BE2C (cell line): ENCODE results near the gene COL21A1.

ENCODE experiments used
- DNase-seq: peaks from one replicate; pipeline ENCODE4 v3.0.0-alpha.2; 2020
- H3K27me3 ChIP-seq: fragments of 250-450 bp; sonication (Bioruptor Pico); 2 replicates; pipeline ENCODE4 v1.5.1; 2020; ENCODE audit warnings: mild to moderate bottlenecking
- H3K36me3 ChIP-seq: fragments of 250-450 bp; sonication (Bioruptor Pico); 2 replicates; pipeline ENCODE4 v1.5.1; 2020; ENCODE audit warnings: mild to moderate bottlenecking
- H3K4me1 ChIP-seq: fragments of 250-450 bp; sonication (Bioruptor Pico); 2 replicates; pipeline ENCODE4 v1.5.1; 2020
- H3K4me3 ChIP-seq: 2 replicates; pipeline ENCODE4 v1.5.1; 2011; ENCODE audit warnings: low read depth, low read length
- H3K9me3 ChIP-seq: fragments of 250-450 bp; sonication (Bioruptor Pico); 2 replicates; pipeline ENCODE4 v1.5.1; 2020
- CTCF ChIP-seq: IDR thresholded peaks from 2 replicates; pipeline ENCODE4 v1.5.1; 2012; ENCODE audit warnings: mild to moderate bottlenecking, low read depth, low read length

COL21A1 gene

GRCh38 chr6:56247654-56248122, 308 bp upstream of the COL21A1 start:
- no peak for TF ChIP-seq CTCF
- Histone ChIP-seq H3K9me3 (no peaks in the 10 kb centered on the region), H3K36me3 (no peaks in the 10 kb centered on the region), H3K4me3 (no peak overlapping the region), H3K4me1 (no peaks in the 10 kb centered on the region), H3K27me3 (no peaks in the 10 kb centered on the region)
- DNase-seq: no peak

- no peak for TF ChIP-seq CTCF
- no peaks in the 10 kb centered on the region for H3K4me1 ChIP-seq
- no peak overlapping the region for H3K4me3 ChIP-seq
- DNase-seq: no peak
- H3K9me3 ChIP-seq: no peaks in the 10 kb centered on the region
- H3K27me3 ChIP-seq: no peaks in the 10 kb centered on the region
- H3K36me3 ChIP-seq: no peaks in the 10 kb centered on the region
Measured at GRCh38 chr6:56246541-56246880, 869 bp downstream of the COL21A1 start.

GRCh38 chr6:56245903-56246351, 1.5 kb downstream of the COL21A1 start:
- no peak for TF ChIP-seq CTCF
- Histone ChIP-seq H3K36me3 (no peaks in the 10 kb centered on the region), H3K4me1 (no peaks in the 10 kb centered on the region), H3K9me3 (no peaks in the 10 kb centered on the region), H3K27me3 (no peaks in the 10 kb centered on the region), H3K4me3 (no peak overlapping the region)
- no peak for DNase-seq

- Histone ChIP-seq H3K27me3 (no peaks in the 10 kb centered on the region), H3K4me3 (no peak overlapping the region), H3K9me3 (no peaks in the 10 kb centered on the region), H3K4me1 (no peaks in the 10 kb centered on the region), H3K36me3 (no peaks in the 10 kb centered on the region)
- DNase-seq: no peak
- no peak for TF ChIP-seq CTCF
Measured at GRCh38 chr6:56244528-56245253, 2.7 kb downstream of the COL21A1 start.

- Histone ChIP-seq H3K36me3 (no peaks in the 10 kb centered on the region), H3K27me3 (no peaks in the 10 kb centered on the region), H3K4me3 (no peak overlapping the region), H3K9me3 (no peaks in the 10 kb centered on the region), H3K4me1 (no peaks in the 10 kb centered on the region)
- DNase-seq: no peak
- no peak for TF ChIP-seq CTCF
Measured at GRCh38 chr6:56244089-56244488, 3.3 kb downstream of the COL21A1 start.

- no peaks in the 10 kb centered on the region for H3K27me3 ChIP-seq
- TF ChIP-seq CTCF: no peak
- H3K4me3 ChIP-seq: no peak overlapping the region
- no peaks in the 10 kb centered on the region for H3K9me3 ChIP-seq
- H3K4me1 ChIP-seq: no peaks in the 10 kb centered on the region
- H3K36me3 ChIP-seq: no peaks in the 10 kb centered on the region
- no peak for DNase-seq
Measured at GRCh38 chr6:56243518-56244070, 3.8 kb downstream of the COL21A1 start.
